CD14-positive monocyte (primary cell): Measurements from ENCODE around the gene GPR39. TPM values are rescaled to one million over a fixed set of nuclear protein-coding genes. Genes with fewer than 3 reads are reported as not detected.

Experiments used
- DNase-seq, 3 donors: peaks; one replicate each; pipeline ENCODE4 v3.0.0-alpha.2; 2011 to 2022
- H2AFZ ChIP-seq: 2 replicates; pipeline ENCODE4 v1.6.0; 2012; ENCODE audit warnings: mild to moderate bottlenecking, low read depth, low read length, inconsistent platforms; ENCODE audit not compliant: insufficient read depth, poor library complexity, severe bottlenecking
- H3K27ac ChIP-seq, 2 donors: 1 replicate in 1 of 2; 2 replicates in 1 of 2; pipeline ENCODE4 v1.5.1; 2012 to 2013; ENCODE audit warnings: low read length in 2 of 2, control low read depth in 1 of 2, inconsistent platforms in 1 of 2, low read depth in 1 of 2, mild to moderate bottlenecking in 1 of 2
- H3K27me3 ChIP-seq, 2 donors: one replicate each; pipeline versions ENCODE4 v1.6.0 to v1.6.1; 2011 to 2013; ENCODE audit warnings: low read length in 2 of 2; ENCODE audit not compliant: control insufficient read depth in 2 of 2, insufficient read depth in 2 of 2
- H3K36me3 ChIP-seq, 2 donors: replicated peaks in 1 of 2; 1 replicate in 1 of 2; 2 replicates in 1 of 2; pipeline versions ENCODE4 v1.5.1 to v1.6.1; 2012 to 2013; ENCODE audit warnings: low read length in 2 of 2, control low read depth in 1 of 2, inconsistent platforms in 1 of 2, mild to moderate bottlenecking in 1 of 2; ENCODE audit not compliant: insufficient read depth in 2 of 2, control insufficient read depth in 1 of 2
- H3K4me1 ChIP-seq, 2 donors: 1 replicate in 1 of 2; 2 replicates in 1 of 2; pipeline versions ENCODE4 v1.5.1 to v1.6.1; 2012 to 2013; ENCODE audit warnings: low read length in 2 of 2, control low read depth in 1 of 2, inconsistent platforms in 1 of 2, mild to moderate bottlenecking in 1 of 2, moderate library complexity in 1 of 2; ENCODE audit not compliant: insufficient read depth in 2 of 2, control insufficient read depth in 1 of 2
- H3K4me2 ChIP-seq: replicated peaks from 2 replicates; pipeline ENCODE3; 2012; ENCODE audit warnings: low read length, moderate library complexity, mild to moderate bottlenecking; ENCODE audit not compliant: poor library complexity, severe bottlenecking; ENCODE audit errors: extremely low read depth
- H3K4me3 ChIP-seq, 3 experiments: fragments of 200-600 bp in 1 of 3; sonication (generic) in 1 of 3; replicated peaks in 1 of 3; 1 replicate in 2 of 3; 2 replicates in 1 of 3; pipeline ENCODE4 v1.5.1; 2011 to 2013; ENCODE audit warnings: low read length in 3 of 3, mild to moderate bottlenecking in 3 of 3, control low read depth in 2 of 3, low read depth in 2 of 3, inconsistent platforms in 1 of 3, moderate library complexity in 1 of 3
- H3K79me2 ChIP-seq: 2 replicates; pipeline ENCODE4 v1.6.0; 2012; ENCODE audit warnings: mild to moderate bottlenecking, control low read depth, inconsistent platforms, low read length, moderate library complexity; ENCODE audit not compliant: insufficient read depth
- H3K9ac ChIP-seq: 2 replicates; pipeline ENCODE4 v1.6.0; 2017; ENCODE audit warnings: low read length, mild to moderate bottlenecking; ENCODE audit not compliant: insufficient read depth, poor library complexity, severe bottlenecking
- H3K9me3 ChIP-seq, 2 donors: replicated peaks in 1 of 2; 1 replicate in 1 of 2; 2 replicates in 1 of 2; pipeline versions ENCODE4 v1.5.1 to v1.6.1; 2012 to 2013; ENCODE audit warnings: low read length in 2 of 2, control low read depth in 1 of 2; ENCODE audit not compliant: control insufficient read depth in 1 of 2, insufficient read depth in 1 of 2
- H4K20me1 ChIP-seq: 2 replicates; pipeline ENCODE4 v1.6.0; 2012; ENCODE audit warnings: mild to moderate bottlenecking, low read length, control low read depth, moderate library complexity; ENCODE audit not compliant: insufficient read depth
- H3K27ac Mint-ChIP-seq, 7 donors: one replicate each; pipeline ENCODE4 v1.8.0; 2020; ENCODE audit warnings: mild to moderate bottlenecking in 7 of 7, mixed read lengths in 7 of 7, moderate library complexity in 6 of 7, inconsistent platforms in 2 of 7
- H3K27me3 Mint-ChIP-seq, 3 donors: one replicate each; pipeline ENCODE4 v1.8.0; 2021 to 2022; ENCODE audit warnings: low read depth in 3 of 3, mild to moderate bottlenecking in 3 of 3, mixed read lengths in 3 of 3, moderate library complexity in 3 of 3, inconsistent platforms in 1 of 3
- H3K36me3 Mint-ChIP-seq, 2 donors: one replicate each; pipeline ENCODE4 v1.8.0; 2020; ENCODE audit warnings: mixed read lengths in 2 of 2, inconsistent platforms in 1 of 2, mild to moderate bottlenecking in 1 of 2
- H3K4me1 Mint-ChIP-seq: one replicate; pipeline ENCODE4 v1.8.0; 2020; ENCODE audit warnings: mild to moderate bottlenecking, mixed read lengths
- H3K4me3 Mint-ChIP-seq, 2 donors: one replicate each; pipeline ENCODE4 v1.8.0; 2020; ENCODE audit warnings: mild to moderate bottlenecking in 2 of 2, mixed read lengths in 2 of 2, moderate library complexity in 1 of 2
- H3K9me3 Mint-ChIP-seq, 7 donors: one replicate each; pipeline ENCODE4 v1.8.0; 2020 to 2022; ENCODE audit warnings: mixed read lengths in 7 of 7, mild to moderate bottlenecking in 6 of 7, moderate library complexity in 6 of 7, inconsistent platforms in 2 of 7
- CTCF ChIP-seq: fragments of 200-600 bp; IDR thresholded peaks from one replicate; pipeline ENCODE4 v1.8.0; 2022; ENCODE audit warnings: antibody characterized with exemption, mild to moderate bottlenecking
- WGBS: methylation state at CpG from one replicate; pipeline ENCODE4 v1.1.5; 2013; ENCODE audit warnings: missing lambda C conversion rate; ENCODE audit not compliant: insufficient coverage; 5-methylcytosine and 5-hydroxymethylcytosine counted together
- intact Hi-C, 2 donors: fragments of 100-400 bp; cut with micrococcal nuclease; formaldehyde crosslinking; loops; one replicate each; pipeline versions ENCODE4 v1.15.0 to v1.15.1; 2023
- polyA plus RNA-seq, 3 donors: library from polyadenylated mRNA; depleted of rRNA in 1 of 3; unstranded in 2 of 3; stranded (reverse) in 1 of 3; fragments of 300-500 nt in 2 of 3; fragments of >200 nt in 1 of 3; fragmentation: Illumina TruSeq in 2 of 3; gene quantifications; 1 replicate in 2 of 3; 2 replicates in 1 of 3; pipeline ENCODE4 v1.2.3, GENCODE V29; 2012 to 2021

The GPR39 gene
- polyA plus RNA-seq, 3 donors: 0.12 TPM; not detected in 2

GRCh38 chr2:132677661-132678060, 261.1 kb downstream of the GPR39 start:
- Histone ChIP-seq H3K9ac (no peak overlapping the region), H3K36me3 (no peaks in the 10 kb centered on the region), H3K9me3 (no peaks in the 10 kb centered on the region), H3K79me2 (no peaks in the 10 kb centered on the region), H3K4me3 (no peak overlapping the region), H2AFZ (no peak overlapping the region), H3K27me3 (peaks cover 20 to 21% of the 10 kb centered on the region in 2 donors), H4K20me1 (no peaks in the 10 kb centered on the region), H3K4me2 (no peak overlapping the region), H3K27ac (no peak overlapping the region), H3K4me1 (no peaks in the 10 kb centered on the region)
- no peak overlapping the region for H3K4me3 Mint-ChIP-seq
- H3K36me3 Mint-ChIP-seq: no peaks in the 10 kb centered on the region
- TF ChIP-seq CTCF: no peak
- H3K9me3 Mint-ChIP-seq: peaks cover 0 to 1% (median 0%) of the 10 kb centered on the region in 7 donors
- WGBS: 100% methylated on average over 2 of the region's 5 CpGs
- DNase-seq: no peak
- intact Hi-C loops: no loop called here
- H3K27ac Mint-ChIP-seq: no peak overlapping the region
- H3K27me3 Mint-ChIP-seq: peaks cover 9 to 21% (median 15%) of the 10 kb centered on the region in 3 donors
- no peaks in the 10 kb centered on the region for H3K4me1 Mint-ChIP-seq

GRCh38 chr2:132678483-132678882, 261.9 kb downstream of the GPR39 start:
- WGBS: no CpG with 5 or more reads among the region's 2 CpGs
- peaks cover 9 to 19% (median 14%) of the 10 kb centered on the region in 3 donors for H3K27me3 Mint-ChIP-seq
- no peaks in the 10 kb centered on the region for H3K36me3 ChIP-seq
- DNase-seq: no peak
- no peak overlapping the region for H3K9ac ChIP-seq
- H3K9me3 Mint-ChIP-seq: peaks cover 0 to 3% (median 0%) of the 10 kb centered on the region in 7 donors
- H3K4me3 Mint-ChIP-seq: no peak overlapping the region
- no peaks in the 10 kb centered on the region for H3K4me1 Mint-ChIP-seq
- H3K79me2 ChIP-seq: no peaks in the 10 kb centered on the region
- no peak overlapping the region for H3K27ac ChIP-seq
- no peak for TF ChIP-seq CTCF
- H3K9me3 ChIP-seq: no peaks in the 10 kb centered on the region
- intact Hi-C loops: no loop called here
- H4K20me1 ChIP-seq: no peaks in the 10 kb centered on the region
- H3K4me3 ChIP-seq: no peak overlapping the region
- H3K27me3 ChIP-seq: peaks cover 13 to 18% of the 10 kb centered on the region in 2 donors
- no peaks in the 10 kb centered on the region for H3K36me3 Mint-ChIP-seq
- no peaks in the 10 kb centered on the region for H3K4me1 ChIP-seq
- no peak overlapping the region for H2AFZ ChIP-seq
- no peak overlapping the region for H3K4me2 ChIP-seq
- no peak overlapping the region for H3K27ac Mint-ChIP-seq
